SK-N-SH (cell line): ENCODE measurements around the gene FBXO42. TPM values are rescaled to one million over a fixed set of nuclear protein-coding genes. Genes with fewer than 3 reads are reported as not detected.

Experiments
- CTCF ChIA-PET: fragments of 300-600, 350-600 bp; formaldehyde crosslinking; extraction: SDS; loops from one replicate; lab custom pipeline; 2021; lab: Yijun Ruan, JAX
- POLR2A ChIA-PET: fragments of 350-600 bp; sonication (Branson Sonifier 250); formaldehyde crosslinking; extraction: SDS; loops from one replicate; lab custom pipeline; 2020; ENCODE audit warnings: antibody characterized with exemption, inconsistent platforms; lab: Yijun Ruan, JAX
- DNase-seq: peaks from one replicate; pipeline ENCODE4 v3.0.0; 2012
- H2AFZ ChIP-seq: fragments of 200-600 bp; sonication (generic); 2 replicates; pipeline ENCODE4 v1.8.1; 2016; ENCODE audit warnings: antibody characterized with exemption, mild to moderate bottlenecking, low read depth
- H3F3A ChIP-seq: fragments of 200-600 bp; sonication (generic); replicated peaks from 2 replicates; pipeline ENCODE3; 2016; ENCODE audit warnings: antibody characterized with exemption, mild to moderate bottlenecking; ENCODE audit not compliant: insufficient read depth
- H3K27ac ChIP-seq, 2 experiments: fragments of 200-500 bp in 1 of 2; fragments of 200-600 bp in 1 of 2; sonication (Bioruptor generic) in 1 of 2; sonication (generic), shearing (Covaris generic) in 1 of 2; 2 replicates each; pipeline versions ENCODE4 v1.5.1 to v1.6.1; 2014 to 2016; ENCODE audit warnings: low read depth in 2 of 2, inconsistent platforms in 1 of 2, low read length in 1 of 2, mild to moderate bottlenecking in 1 of 2, mixed read lengths in 1 of 2
- H3K27me3 ChIP-seq: fragments of 200-600 bp; sonication (generic), shearing (Covaris generic); 2 replicates; pipeline ENCODE4 v1.6.1; 2016; ENCODE audit warnings: mixed run types; ENCODE audit not compliant: insufficient read depth
- H3K36me3 ChIP-seq, 2 experiments: fragments of 200-500 bp in 1 of 2; fragments of 200-600 bp in 1 of 2; sonication (Bioruptor generic) in 1 of 2; sonication (generic) in 1 of 2; replicated peaks in 1 of 2; 2 replicates each; pipeline versions ENCODE3 to v1.5.1; 2014 to 2016; ENCODE audit warnings: low read length in 1 of 2, mild to moderate bottlenecking in 1 of 2; ENCODE audit not compliant: insufficient read depth in 2 of 2, control insufficient read depth in 1 of 2
- H3K4me1 ChIP-seq, 2 experiments: fragments of 200-500 bp in 1 of 2; fragments of 200-600 bp in 1 of 2; sonication (Bioruptor generic) in 1 of 2; sonication (generic), shearing (Covaris generic) in 1 of 2; 2 replicates each; pipeline versions ENCODE4 v1.5.1 to v1.6.1; 2014 to 2016; ENCODE audit warnings: low read depth in 1 of 2, low read length in 1 of 2, mixed run types in 1 of 2; ENCODE audit not compliant: insufficient read depth in 2 of 2, control insufficient read depth in 1 of 2
- H3K4me2 ChIP-seq: fragments of 200-600 bp; sonication (generic), shearing (Covaris generic); 2 replicates; pipeline ENCODE4 v1.6.1; 2017; ENCODE audit warnings: mixed run types
- H3K4me3 ChIP-seq, 2 experiments: fragments of 200-500 bp in 1 of 2; fragments of 200-600 bp in 1 of 2; sonication (Bioruptor generic) in 1 of 2; sonication (generic), shearing (Covaris generic) in 1 of 2; 2 replicates each; pipeline versions ENCODE4 v1.5.1 to v1.8.1; 2014 to 2016; ENCODE audit warnings: low read depth in 2 of 2, inconsistent platforms in 1 of 2, low read length in 1 of 2, mild to moderate bottlenecking in 1 of 2, mixed read lengths in 1 of 2, moderate library complexity in 1 of 2
- H3K79me2 ChIP-seq: fragments of 200-600 bp; sonication (generic); 2 replicates; pipeline ENCODE4 v1.8.1; 2017; ENCODE audit warnings: mild to moderate bottlenecking; ENCODE audit not compliant: insufficient read depth
- H3K9ac ChIP-seq: fragments of 200-600 bp; sonication (generic); 2 replicates; pipeline ENCODE4 v1.6.1; 2017; ENCODE audit warnings: mixed run types
- H3K9me2 ChIP-seq: fragments of 200-600 bp; sonication (generic); 2 replicates; pipeline ENCODE4 v1.6.1; 2017; ENCODE audit warnings: mixed run types
- H3K9me3 ChIP-seq: fragments of 200-600 bp; sonication (generic); 2 replicates; pipeline ENCODE4 v1.6.1; 2017; ENCODE audit warnings: mixed run types, mild to moderate bottlenecking, moderate library complexity
- H4K20me1 ChIP-seq: fragments of 200-600 bp; sonication (generic); 2 replicates; pipeline ENCODE4 v1.6.1; 2017; ENCODE audit warnings: mild to moderate bottlenecking, mixed run types; ENCODE audit not compliant: insufficient read depth
- CTCF ChIP-seq: fragments of 200-600 bp; sonication (generic); IDR thresholded peaks from 2 replicates; pipeline ENCODE4 v1.6.1; 2017; ENCODE audit warnings: antibody characterized with exemption, mild to moderate bottlenecking, moderate library complexity
- EP300 ChIP-seq, 2 experiments: IDR thresholded peaks; 2 replicates each; pipeline versions ENCODE4 v1.4.0 to v1.6.1; 2012; ENCODE audit warnings: borderline replicate concordance in 1 of 2, low read depth in 1 of 2, low read length in 1 of 2
- EZH2phosphoT487 ChIP-seq: fragments of 200-600 bp; sonication (generic); IDR thresholded peaks from 2 replicates; pipeline ENCODE4 v1.6.1; 2017; ENCODE audit warnings: low read depth, mixed run types, mild to moderate bottlenecking, antibody characterized with exemption, moderate library complexity, borderline replicate concordance
- FOSL2 ChIP-seq: IDR thresholded peaks from 2 replicates; pipeline ENCODE4 v1.4.0; 2012; ENCODE audit warnings: low read depth, mild to moderate bottlenecking, moderate library complexity, borderline replicate concordance
- FOXM1 ChIP-seq: IDR thresholded peaks from 2 replicates; pipeline ENCODE4 v1.4.0; 2012; ENCODE audit warnings: low read depth, mild to moderate bottlenecking
- GABPA ChIP-seq: IDR thresholded peaks from 2 replicates; pipeline ENCODE4 v1.4.0; 2012; ENCODE audit warnings: low read depth, mild to moderate bottlenecking
- GATA2 ChIP-seq: sonication (generic); formaldehyde crosslinking; IDR thresholded peaks from 2 replicates; pipeline ENCODE4 v1.5.0; 2020; ENCODE audit warnings: mild to moderate bottlenecking, missing genetic modification reagents
- IRF3 ChIP-seq: fragments of 150-350 bp; IDR thresholded peaks from 2 replicates; pipeline ENCODE4 v1.6.1; 2016; ENCODE audit warnings: mild to moderate bottlenecking, low read depth, low read length
- MEF2A ChIP-seq: IDR thresholded peaks from 2 replicates; pipeline ENCODE4 v1.4.0; 2012; ENCODE audit warnings: low read depth, borderline replicate concordance
- MXI1 ChIP-seq: IDR thresholded peaks from 2 replicates; pipeline ENCODE4 v1.6.1; 2012; ENCODE audit warnings: mild to moderate bottlenecking, low read depth, low read length, improper control_type of control experiment
- NRF1 ChIP-seq: IDR thresholded peaks from 2 replicates; pipeline ENCODE4 v1.6.1; 2012; ENCODE audit warnings: low read depth, mild to moderate bottlenecking, low read length
- PBX3 ChIP-seq: IDR thresholded peaks from 2 replicates; pipeline ENCODE4; 2012
- POLR2AphosphoS5 ChIP-seq: IDR thresholded peaks from 2 replicates; pipeline ENCODE4 v1.6.1; 2012; ENCODE audit warnings: low read depth, low read length
- RCOR1 ChIP-seq: fragments of 150-350 bp; IDR thresholded peaks from 2 replicates; pipeline ENCODE4 v1.6.1; 2017; ENCODE audit warnings: antibody characterized with exemption, low read length
- SMC3 ChIP-seq: IDR thresholded peaks from 2 replicates; pipeline ENCODE4 v1.6.1; 2012; ENCODE audit warnings: low read depth, low read length, improper control_type of control experiment
- USF2 ChIP-seq: fragments of 150-350 bp; IDR thresholded peaks from 2 replicates; pipeline ENCODE4 v1.6.1; 2017; ENCODE audit warnings: antibody characterized with exemption, low read length, low read depth, borderline replicate concordance
- ZBTB33 ChIP-seq: IDR thresholded peaks from 2 replicates; pipeline ENCODE4 v1.4.0; 2012; ENCODE audit warnings: low read depth, borderline replicate concordance
- WGBS: methylation state at CpG from one replicate; pipeline ENCODE4 v1.1.6; 2017; ENCODE audit warnings: low lambda C conversion rate; 5-methylcytosine and 5-hydroxymethylcytosine counted together
- polyA plus RNA-seq, 3 experiments: library from polyadenylated mRNA; depleted of rRNA; stranded (reverse); fragments of >200 nt; gene quantifications; 2 replicates each; pipeline ENCODE4 v1.2.3, GENCODE V29; 2012

FBXO42 gene
- polyA plus RNA-seq, 1 of the 3 experiments (the other 2 are of a cell fraction) = 8.6 TPM

- no peaks in the 10 kb centered on the region for H3K27me3 ChIP-seq
- H3K79me2 ChIP-seq = peaks cover 10% of the 10 kb centered on the region; the same call in 1 of the 2 replicates
- H2AFZ ChIP-seq = no peak overlapping the region
- H3K9ac ChIP-seq = no peak overlapping the region
- TF ChIP-seq GATA2 (CRISPR knock-in tag) (no peak), EZH2phosphoT487 (no peak), RCOR1 (no peak), POLR2AphosphoS5 (no peak), MXI1 (no peak), ZBTB33 (no peak), NRF1 (no peak), GABPA (no peak), SMC3 (no peak)
- H3K9me2 ChIP-seq = no peaks in the 10 kb centered on the region
- H4K20me1 ChIP-seq = 0 out of 2 replicates have a peak, but pooled peaks cover 7% of the 10 kb centered on the region
- peaks cover 5% of the 10 kb centered on the region for H3F3A ChIP-seq
- no peaks in the 10 kb centered on the region for H3K4me1 ChIP-seq
- no peaks in the 10 kb centered on the region for H3K9me3 ChIP-seq
- ChIA-PET CTCF (interaction anchor here (1.4 kb wide), 1 partner anchor 14 kb away, joined by 3 read pairs; no protein-coding TSS in a partner anchor), POLR2A (no interaction called here)
- no peak for DNase-seq
- H3K27ac ChIP-seq = no peak overlapping the region
- H3K4me3 ChIP-seq = no peak overlapping the region
- peaks cover 8 to 42% of the 10 kb centered on the region in 2 experiments for H3K36me3 ChIP-seq
- no peak overlapping the region for H3K4me2 ChIP-seq
Measured at GRCh38 chr1:16292739-16293138, 59.5 kb downstream of the FBXO42 start.

GRCh38 chr1:16289959-16290358, 62.3 kb downstream of the FBXO42 start:
- Histone ChIP-seq H3K4me2 (no peak overlapping the region), H4K20me1 (0 out of 2 replicates have a peak, but pooled peaks cover 11% of the 10 kb centered on the region), H3F3A (no peaks in the 10 kb centered on the region), H3K9me2 (no peaks in the 10 kb centered on the region), H2AFZ (no peak overlapping the region), H3K27me3 (no peaks in the 10 kb centered on the region), H3K9ac (no peak overlapping the region), H3K4me1 (no peaks in the 10 kb centered on the region), H3K27ac (no peak overlapping the region), H3K4me3 (no peak overlapping the region), H3K36me3 (peaks cover 10 to 32% of the 10 kb centered on the region in 2 experiments), H3K79me2 (peaks cover 10% of the 10 kb centered on the region), H3K9me3 (no peaks in the 10 kb centered on the region)
- ChIA-PET CTCF (no interaction called here), POLR2A (interaction anchor here (0.7 kb wide), 1 partner anchor 17 kb away, joined by 4 read pairs; no protein-coding TSS in a partner anchor)
- WGBS = 99% methylated on average over 3 of the region's 3 CpGs
- no peak for DNase-seq
- TF ChIP-seq ZBTB33 (no peak), FOSL2 (no peak), GATA2 (CRISPR knock-in tag) (no peak), FOXM1 (no peak), USF2 (no peak), PBX3 (no peak), CTCF (no peak), MEF2A (no peak), IRF3 (no peak), EP300 (IDR thresholded peaks at IDR 0.05; ENCODE audit: borderline replicate concordance in 1 of 2, low read depth in 1 of 2, low read length in 1 of 2) (no peak), SMC3 (no peak)
- TF ChIP-seq, all 33 proteins: peak for 0
